ENCODE measurements around the gene SLC31A1. TPM values are rescaled to one million over a fixed set of nuclear protein-coding genes. Genes with fewer than 3 reads are reported as not detected.

The SLC31A1 gene
- total RNA-seq, 3 donors from 2014 or later (not counting 1 experiment from before 2014, with no cell fraction given), result 7.9 to 27.8 (median 11.8) TPM

- DNase-seq (no peak), ATAC-seq (no peak)
- 88% methylated on average over 14 of the region's 15 CpGs for WGBS (ENCODE audit: insufficient coverage)
- no peaks in the 10 kb centered on the region for H3K36me3 Mint-ChIP-seq
- Histone ChIP-seq H3K9me3 (ENCODE audit: control insufficient read depth, insufficient read depth, low read length) (no peaks in the 10 kb centered on the region), H3K27ac (ENCODE audit: low read length) (no peak overlapping the region), H3K4me3 (ENCODE audit: low read length) (no peak overlapping the region), H3K4me1 (ENCODE audit: control insufficient read depth, insufficient read depth, low read length) (no peaks in the 10 kb centered on the region), H3K36me3 (ENCODE audit: control insufficient read depth, insufficient read depth, low read length) (no peaks in the 10 kb centered on the region), H3K27me3 (ENCODE audit: control insufficient read depth, insufficient read depth, low read length) (no peaks in the 10 kb centered on the region)
- intact Hi-C loops (cut with micrococcal nuclease), result loop anchor here (10.0 kb wide), 1 partner anchor 46 kb away; the partner anchor contains the start of genes BSPRY and WDR31
- no peaks in the 10 kb centered on the region for H3K4me1 Mint-ChIP-seq
- H3K4me3 Mint-ChIP-seq, result no peak overlapping the region
- no peak overlapping the region for H3K27ac Mint-ChIP-seq
- H3K27me3 Mint-ChIP-seq (ENCODE audit: low read depth in 2 of 2), result peaks cover 7 to 26% of the 10 kb centered on the region in 2 donors
- no peaks in the 10 kb centered on the region for H3K9me3 Mint-ChIP-seq
- no peak for TF ChIP-seq CTCF (IDR thresholded peaks at IDR 0.05)
These were observed 77.8 kb downstream of the SLC31A1 start for GRCh38 chr9:113298924-113299770.

- no peak overlapping the region for H3K4me3 Mint-ChIP-seq
- Histone ChIP-seq H3K4me1 (ENCODE audit: control insufficient read depth, insufficient read depth, low read length) (no peaks in the 10 kb centered on the region), H3K36me3 (ENCODE audit: control insufficient read depth, insufficient read depth, low read length) (no peaks in the 10 kb centered on the region), H3K27me3 (ENCODE audit: control insufficient read depth, insufficient read depth, low read length) (no peaks in the 10 kb centered on the region), H3K9me3 (ENCODE audit: control insufficient read depth, insufficient read depth, low read length) (no peaks in the 10 kb centered on the region), H3K4me3 (ENCODE audit: low read length) (no peak overlapping the region), H3K27ac (ENCODE audit: low read length) (no peak overlapping the region)
- ATAC-seq, result no peak
- no peak for TF ChIP-seq CTCF (IDR thresholded peaks at IDR 0.05)
- H3K27me3 Mint-ChIP-seq (ENCODE audit: low read depth in 2 of 2), result peaks cover 7 to 26% of the 10 kb centered on the region in 2 donors
- H3K4me1 Mint-ChIP-seq, result no peaks in the 10 kb centered on the region
- H3K9me3 Mint-ChIP-seq, result no peaks in the 10 kb centered on the region
- DNase-seq, result no peak
- intact Hi-C loops (cut with micrococcal nuclease), result loop anchor here (10.0 kb wide), 1 partner anchor 45 kb away; the partner anchor contains the start of genes BSPRY and WDR31
- H3K36me3 Mint-ChIP-seq, result no peaks in the 10 kb centered on the region
- no peak overlapping the region for H3K27ac Mint-ChIP-seq
- whole genome bisulfite sequencing (ENCODE audit: insufficient coverage), result 44% methylated on average over 8 of the region's 8 CpGs
These were observed 78.5 kb downstream of the SLC31A1 start for GRCh38 chr9:113299800-113300292.

GRCh38 chr9:113301548-113301947 lies 80.2 kb downstream of the SLC31A1 start:
- Histone ChIP-seq H3K4me3 (ENCODE audit: low read length) (no peak overlapping the region), H3K36me3 (ENCODE audit: control insufficient read depth, insufficient read depth, low read length) (no peaks in the 10 kb centered on the region), H3K27ac (ENCODE audit: low read length) (no peak overlapping the region), H3K4me1 (ENCODE audit: control insufficient read depth, insufficient read depth, low read length) (no peaks in the 10 kb centered on the region), H3K27me3 (ENCODE audit: control insufficient read depth, insufficient read depth, low read length) (no peaks in the 10 kb centered on the region), H3K9me3 (ENCODE audit: control insufficient read depth, insufficient read depth, low read length) (no peaks in the 10 kb centered on the region)
- no peak overlapping the region for H3K4me3 Mint-ChIP-seq
- no peak for ATAC-seq
- WGBS (ENCODE audit: insufficient coverage), result 89% methylated on average over 7 of the region's 8 CpGs
- DNase-seq, result no peak
- H3K9me3 Mint-ChIP-seq, result no peaks in the 10 kb centered on the region
- H3K36me3 Mint-ChIP-seq, result no peaks in the 10 kb centered on the region
- TF ChIP-seq CTCF (IDR thresholded peaks at IDR 0.05), result no peak
- intact Hi-C loops (cut with micrococcal nuclease), result no loop called here
- H3K4me1 Mint-ChIP-seq, result no peaks in the 10 kb centered on the region
- H3K27me3 Mint-ChIP-seq (ENCODE audit: low read depth in 2 of 2), result peaks cover 9 to 26% of the 10 kb centered on the region in 2 donors
- H3K27ac Mint-ChIP-seq, result no peak overlapping the region
